ENCODE data around the gene MYF5. TPM values are rescaled to one million over a fixed set of nuclear protein-coding genes. Genes with fewer than 3 reads are reported as not detected.

Gene MYF5
- total RNA-seq, 1 donor: not detected

GRCh38 chr12:80697270-80697887 is 19.3 kb upstream of the MYF5 start:
- no peak overlapping the region for H3K4me3 ChIP-seq (ENCODE audit: low read depth, low read length)
- no peak for DNase-seq (ENCODE audit: low read depth)
- TF ChIP-seq CTCF (IDR thresholded peaks at IDR 0.05; ENCODE audit: insufficient read depth, low read depth, low read length): no peak

- no peak for TF ChIP-seq CTCF (IDR thresholded peaks at IDR 0.05; ENCODE audit: insufficient read depth, low read depth, low read length)
- H3K4me3 ChIP-seq (ENCODE audit: low read depth, low read length): no peak overlapping the region
- no peak for DNase-seq (ENCODE audit: low read depth)
Observed at GRCh38 chr12:80698256-80698655, 18.5 kb upstream of the MYF5 start.

GRCh38 chr12:80698847-80699542 is 17.7 kb upstream of the MYF5 start:
- DNase-seq (ENCODE audit: low read depth): no peak
- no peak for TF ChIP-seq CTCF (IDR thresholded peaks at IDR 0.05; ENCODE audit: insufficient read depth, low read depth, low read length)
- H3K4me3 ChIP-seq (ENCODE audit: low read depth, low read length): no peak overlapping the region

GRCh38 chr12:80700327-80700726 is 16.4 kb upstream of the MYF5 start:
- no peak for DNase-seq (ENCODE audit: low read depth)
- no peak for TF ChIP-seq CTCF (IDR thresholded peaks at IDR 0.05; ENCODE audit: insufficient read depth, low read depth, low read length)
- H3K4me3 ChIP-seq (ENCODE audit: low read depth, low read length): no peak overlapping the region

- TF ChIP-seq CTCF (IDR thresholded peaks at IDR 0.05; ENCODE audit: insufficient read depth, low read depth, low read length): no peak
- H3K4me3 ChIP-seq (ENCODE audit: low read depth, low read length): no peak overlapping the region
- no peak for DNase-seq (ENCODE audit: low read depth)
Observed at GRCh38 chr12:80701388-80701787, 15.3 kb upstream of the MYF5 start.

- H3K4me3 ChIP-seq (ENCODE audit: low read depth, low read length): peak overlapping the region; percentile 43
- no peak for TF ChIP-seq CTCF (IDR thresholded peaks at IDR 0.05; ENCODE audit: insufficient read depth, low read depth, low read length)
- peak; percentile 70 for DNase-seq (ENCODE audit: low read depth)
Observed at GRCh38 chr12:80702889-80703805, 13.6 kb upstream of the MYF5 start.

All from fibroblast of villous mesenchyme (primary cell).